GM21576 (cell line): ENCODE data around the gene PRPS2.

Experiments
- ATAC-seq: cut with Tn5 transposase; IDR thresholded peaks from one replicate; pipeline ENCODE4 v1.9.1; 2021; ENCODE audit warnings: mild to moderate bottlenecking, moderate library complexity; ENCODE audit not compliant: unreplicated experiment

The PRPS2 gene

DNA sequence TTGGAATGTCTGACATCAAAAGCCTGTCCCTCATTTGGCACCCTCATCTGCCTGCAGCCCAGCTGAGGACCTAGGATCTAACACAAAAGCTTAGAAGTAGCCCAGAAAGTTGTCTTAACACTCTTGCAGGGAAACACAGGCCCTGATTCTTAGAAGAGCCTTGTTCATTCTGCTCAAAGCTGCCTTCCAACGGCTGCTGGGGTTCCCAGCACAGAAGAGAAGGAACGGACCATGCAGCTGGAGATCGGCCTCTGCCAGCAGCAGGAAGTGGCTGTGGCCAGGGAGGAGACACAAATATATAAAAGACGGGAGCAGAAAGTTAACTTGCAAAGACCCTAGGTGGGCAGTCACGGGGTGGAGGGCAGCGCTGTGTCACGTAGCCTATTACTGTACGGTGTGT, 20.4 kb downstream of the PRPS2 start:
- ATAC-seq, result no peak

DNA sequence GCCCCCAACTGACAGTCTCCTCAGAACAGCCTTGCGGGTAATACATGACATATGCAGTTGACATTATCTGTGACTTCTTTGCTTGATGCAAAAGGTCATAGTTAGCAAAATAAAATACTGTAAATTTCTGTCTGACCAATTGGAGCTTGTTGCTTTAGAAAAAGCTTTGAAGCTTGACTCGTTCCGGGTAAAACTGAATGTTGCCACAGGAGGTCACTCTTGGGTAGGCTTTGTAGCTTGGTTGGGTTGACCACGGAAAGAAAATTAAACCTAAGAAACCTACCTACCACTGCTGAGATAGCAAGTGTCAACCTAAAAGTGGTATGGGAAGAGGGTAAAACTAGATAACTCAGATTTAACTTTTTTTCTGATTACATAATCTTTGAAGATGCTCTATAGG, 23.2 kb downstream of the PRPS2 start:
- ATAC-seq, result no peak

DNA sequence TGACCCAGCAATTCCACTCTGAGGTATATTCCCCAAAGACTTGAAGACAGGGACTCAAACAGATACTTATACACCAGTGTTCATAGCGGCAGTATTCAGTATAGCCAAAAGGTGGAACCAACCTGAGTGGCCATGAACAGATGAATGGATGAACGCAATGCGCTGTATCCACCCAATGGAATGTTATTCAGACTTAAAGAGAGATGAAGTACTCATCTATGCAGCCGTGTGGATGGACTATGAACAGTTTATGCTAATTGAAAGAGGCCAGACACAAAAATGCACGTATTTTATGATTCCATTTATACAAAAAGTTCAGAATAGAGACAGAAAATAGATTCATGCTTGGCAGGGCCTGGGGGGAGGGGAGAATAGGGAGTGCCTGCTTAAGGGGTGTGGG, 26.3 kb downstream of the PRPS2 start:
- ATAC-seq, result no peak

DNA sequence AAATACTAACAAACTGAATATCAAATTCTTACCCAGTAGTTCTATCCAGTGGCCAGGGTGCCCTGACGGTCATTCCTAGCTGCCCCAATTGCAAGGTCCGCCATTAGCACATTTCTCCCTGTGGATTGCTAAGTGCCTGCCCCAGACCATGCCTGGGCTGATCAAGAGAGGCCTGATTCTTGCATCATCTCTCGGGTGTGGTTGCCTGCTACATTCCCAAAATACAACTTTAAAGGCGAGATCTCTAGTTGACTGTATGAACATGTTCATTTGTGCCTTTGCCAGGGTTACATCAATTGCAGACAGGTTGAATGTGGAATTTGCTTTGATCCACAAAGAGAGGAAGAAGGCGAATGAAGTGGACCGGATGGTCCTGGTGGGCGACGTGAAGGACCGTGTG, 28.0 kb downstream of the PRPS2 start:
- ATAC-seq, result no peak

DNA sequence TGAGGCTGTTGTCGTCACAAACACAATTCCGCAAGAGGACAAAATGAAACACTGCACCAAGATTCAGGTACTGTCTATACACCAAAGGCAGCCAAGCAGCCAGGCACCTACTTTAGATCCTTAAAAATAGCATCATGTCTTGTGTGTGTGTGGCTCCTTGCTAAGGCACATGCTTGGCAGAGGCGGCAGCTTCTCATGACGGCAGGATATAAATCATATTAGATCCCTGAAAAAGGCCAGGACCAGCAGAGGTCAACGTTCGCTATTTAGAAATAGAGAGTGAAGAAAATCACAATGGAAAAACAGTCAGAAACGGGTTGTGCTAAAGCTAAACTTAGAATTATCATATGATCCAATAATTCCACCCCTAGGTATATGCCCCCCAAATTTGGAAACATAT, 29.5 kb downstream of the PRPS2 start:
- ATAC-seq, result no peak

DNA sequence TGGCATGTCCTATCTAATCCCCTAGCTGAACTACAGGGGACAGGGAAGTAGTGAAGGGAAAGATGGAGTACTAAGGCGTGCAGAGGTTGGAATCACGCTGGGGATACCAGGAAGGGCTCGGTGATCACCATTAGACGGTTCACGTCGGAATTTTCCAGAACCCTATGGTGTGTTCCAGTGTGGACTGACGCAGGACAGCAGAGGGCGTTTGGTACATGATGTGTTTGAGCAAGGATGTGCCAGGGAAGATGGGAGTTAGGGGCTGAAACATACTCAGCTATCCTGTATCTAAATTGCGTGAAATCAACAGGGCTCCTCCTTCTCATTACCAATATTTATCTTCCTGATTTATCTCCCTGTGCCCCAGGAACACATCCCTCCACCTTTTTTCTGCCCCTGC, 33.7 kb downstream of the PRPS2 start:
- no peak for ATAC-seq

DNA sequence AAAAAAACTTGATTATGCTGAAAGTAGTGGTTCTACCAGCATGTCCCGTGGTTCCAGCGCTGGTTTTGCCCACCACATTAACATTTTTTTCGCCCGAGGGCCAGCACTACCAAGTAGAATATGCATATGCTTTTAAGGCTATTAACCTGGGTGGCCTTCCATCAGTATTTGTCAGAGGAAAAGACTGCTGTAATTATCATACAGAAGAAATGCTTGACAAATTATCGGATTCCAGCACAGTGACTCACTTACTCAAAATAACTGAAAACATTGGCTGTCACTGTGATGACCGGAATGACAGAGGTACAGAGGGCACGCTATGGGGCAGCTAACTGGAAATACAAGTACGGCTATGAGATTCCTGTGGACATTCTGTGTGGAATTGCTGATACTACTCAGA, 34.6 kb downstream of the PRPS2 start:
- no peak for ATAC-seq

GRCh38 chrX:12843061-12843667, 52.0 kb downstream of the PRPS2 start:
- ATAC-seq, result peak; percentile 4

GRCh38 chrX:12843668-12844279, 52.6 kb downstream of the PRPS2 start:
- peak; percentile 96 for ATAC-seq

DNA sequence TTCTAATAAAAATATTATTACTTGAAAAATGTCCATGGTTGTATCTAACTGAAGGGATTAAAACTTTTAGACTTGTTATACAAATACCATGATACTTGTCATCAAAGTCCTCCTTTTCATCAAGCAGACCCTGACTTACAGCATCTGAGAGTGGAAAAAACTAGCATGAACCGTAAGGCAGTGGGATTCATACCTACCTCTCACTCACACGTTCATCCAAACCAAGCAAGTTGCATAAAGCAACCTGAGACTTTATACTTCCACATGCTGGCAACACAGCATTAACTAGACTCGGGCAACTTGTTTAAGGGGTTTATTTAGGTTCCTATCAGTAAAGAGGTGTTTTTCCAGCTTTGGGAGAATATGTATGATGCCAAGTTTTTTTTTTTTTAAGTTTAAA, 53.1 kb downstream of the PRPS2 start:
- ATAC-seq, result no peak

GRCh38 chrX:12865359-12865758, 74.1 kb downstream of the PRPS2 start:
- ATAC-seq, result no peak

DNA sequence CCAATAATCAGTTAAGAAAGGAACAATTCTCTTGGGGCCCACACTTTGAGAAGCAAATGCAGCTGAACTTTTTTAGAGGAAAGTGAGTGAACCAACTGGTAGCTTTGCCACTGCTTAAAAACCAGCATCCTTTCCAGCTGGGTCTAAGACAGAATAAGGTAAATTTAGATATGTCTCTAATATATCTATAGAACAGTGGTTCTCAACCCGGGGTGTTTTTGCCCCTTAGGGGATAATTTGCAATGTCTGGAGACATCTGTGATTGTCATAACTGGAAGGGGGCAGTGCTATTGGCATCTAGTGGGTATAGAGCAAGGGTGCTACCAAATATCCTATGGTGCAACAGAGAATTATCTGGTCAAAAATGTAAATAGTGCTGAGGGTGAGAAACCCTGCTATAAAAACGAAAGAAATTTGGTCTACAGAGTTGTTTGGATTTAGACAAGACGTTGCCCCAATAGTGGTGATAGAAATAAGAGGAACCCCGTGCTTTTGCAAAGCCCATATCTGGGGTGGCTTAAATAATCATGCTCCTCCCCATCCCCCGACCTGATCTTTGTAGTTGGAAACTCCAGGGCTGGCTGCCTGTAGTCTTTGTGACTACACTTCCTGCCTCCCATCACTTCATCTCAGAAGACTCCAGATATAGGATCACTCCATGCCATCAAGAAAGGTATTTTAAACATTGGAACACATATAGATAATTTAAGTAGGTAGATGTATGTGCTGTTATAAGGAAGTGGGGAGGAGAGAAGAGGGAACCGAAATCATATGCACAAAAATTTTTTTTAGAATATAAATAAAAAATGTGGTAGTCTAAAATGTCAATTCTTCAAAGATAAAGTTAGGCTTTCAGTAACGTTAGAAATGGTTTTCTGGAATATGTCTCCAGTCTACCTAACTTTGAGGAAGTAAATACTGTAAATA, 75.5 kb downstream of the PRPS2 start, which contains the start of gene TLR7:
Gene TLR7 (plus strand): TSS at position 622 of the 927 bp plus-strand sequence. CDS start 507 bp downstream, outside the sequence.
- ATAC-seq, result no peak

- ATAC-seq, result no peak
Measured at GRCh38 chrX:12867685-12868084, 76.5 kb downstream of the PRPS2 start.

DNA sequence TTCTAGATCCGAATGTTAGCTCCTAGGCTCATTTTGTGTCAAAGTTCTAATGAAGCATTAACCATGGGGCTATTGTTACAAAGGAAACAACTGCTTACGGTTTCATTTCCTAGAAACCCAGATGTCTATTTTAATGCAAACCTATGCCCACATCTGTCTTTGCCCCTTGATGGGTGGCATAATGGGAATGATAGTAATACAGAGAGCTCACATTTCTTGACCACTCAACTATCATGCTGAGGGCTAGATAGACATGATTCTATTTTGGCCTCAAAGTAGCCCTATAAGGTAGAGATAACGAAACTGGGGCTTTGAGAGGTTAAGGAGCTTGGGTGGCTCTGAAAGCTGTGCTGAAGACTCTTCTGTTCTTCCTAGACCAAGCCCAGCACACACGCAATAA, 77.5 kb downstream of the PRPS2 start:
- ATAC-seq, result peak; percentile 55

- no peak for ATAC-seq
Measured at GRCh38 chrX:12871257-12871656, 80.0 kb downstream of the PRPS2 start.

GRCh38 chrX:12872741-12873140, 81.5 kb downstream of the PRPS2 start:
- no peak for ATAC-seq
